Nucleus accumbens (tissue), 56 donors: Measurements from ENCODE around the gene LRRC63.

ENCODE experiments used
- DNase-seq, 56 donors: peaks; one replicate each; lab custom pipeline; 2025; lab: John Stamatoyannopoulos, UW

LRRC63 gene

DNA sequence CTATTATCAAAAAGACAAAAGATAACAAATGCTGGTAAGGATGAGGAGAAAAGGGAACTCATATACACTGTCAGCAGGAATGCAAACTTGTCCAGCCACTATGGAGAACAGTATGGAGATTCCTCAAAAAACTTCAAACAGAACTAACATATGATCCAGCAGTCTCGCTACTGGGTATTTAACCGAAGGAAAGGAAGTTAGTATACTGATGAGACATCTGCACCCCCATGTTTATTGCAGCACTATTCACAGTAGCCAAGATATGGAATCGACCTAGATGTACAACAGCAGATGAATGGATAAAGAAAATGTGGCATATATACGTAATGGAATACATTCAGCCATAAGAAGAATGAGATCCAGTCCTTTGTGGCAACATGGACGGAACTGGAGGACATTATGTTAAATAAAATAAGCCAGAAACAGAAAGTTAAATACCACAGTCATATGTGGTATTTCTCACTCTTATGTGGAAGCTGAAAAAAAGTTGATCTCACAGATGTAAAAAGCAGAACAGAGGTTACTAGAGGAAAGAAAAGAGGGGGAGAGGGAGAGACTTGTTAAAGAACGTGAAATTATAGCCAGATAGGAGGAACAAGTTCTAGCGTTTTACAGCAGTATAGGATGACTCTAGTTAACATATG, 92.1 kb downstream of the LRRC63 start:
- DNase-seq = no peak

DNA sequence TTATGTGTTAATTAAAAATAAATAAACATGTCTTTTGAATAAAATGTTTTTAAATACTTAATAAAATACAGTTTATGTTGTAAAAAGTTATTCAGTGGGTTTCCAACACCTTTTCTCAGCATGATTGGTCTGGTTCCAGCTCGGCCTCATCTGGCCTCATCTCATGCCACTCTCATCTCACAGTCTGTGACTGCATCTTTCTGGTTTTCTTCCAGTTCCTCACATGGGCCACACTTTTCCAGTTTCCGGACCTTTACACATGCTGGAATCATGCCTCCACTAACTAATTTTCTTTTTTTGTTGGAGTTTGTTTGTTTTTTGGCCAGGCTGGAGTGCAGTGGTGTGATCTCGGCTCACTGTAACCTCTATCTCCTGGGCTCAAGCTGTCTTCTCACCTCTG, 92.8 kb downstream of the LRRC63 start:
- no peak for DNase-seq

DNA sequence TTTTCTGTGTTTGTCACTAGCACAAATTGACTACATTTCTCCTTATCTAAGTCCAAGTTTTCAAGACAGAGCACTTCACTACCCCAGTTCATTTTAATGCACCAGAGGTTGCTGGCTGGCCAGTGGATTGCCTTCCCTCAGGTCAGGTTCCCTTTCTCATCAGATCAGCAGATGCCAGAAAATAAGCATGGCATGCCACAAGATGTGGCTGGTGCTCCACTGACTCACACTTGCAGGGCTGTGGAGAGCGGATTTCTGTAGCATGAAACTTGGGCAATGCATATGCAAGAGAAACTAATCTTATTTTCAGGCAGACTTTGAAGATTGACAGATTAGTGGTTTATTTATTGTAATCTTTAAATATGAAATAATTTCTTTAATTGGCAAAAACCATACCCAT, 95.8 kb downstream of the LRRC63 start:
- no peak for DNase-seq

DNA sequence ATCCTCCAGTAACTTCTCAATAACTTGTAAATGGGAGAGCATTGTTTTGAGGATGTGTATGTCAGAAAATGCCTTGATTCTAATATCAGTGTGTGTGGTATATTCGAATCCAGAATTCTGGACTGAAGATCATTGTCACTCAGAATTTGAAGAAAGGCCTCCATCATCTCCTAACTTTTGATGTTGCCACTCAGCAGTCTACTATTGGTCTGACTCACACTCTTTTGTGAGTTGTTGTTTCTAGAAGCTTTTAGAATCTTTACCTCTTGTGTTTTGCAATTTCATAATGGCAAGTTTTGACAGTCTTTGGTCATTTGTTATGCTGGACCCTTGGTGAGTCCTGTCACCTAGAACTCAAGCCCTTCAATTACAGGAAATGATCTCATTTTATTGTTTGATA, 98.3 kb downstream of the LRRC63 start:
- no peak for DNase-seq

DNA sequence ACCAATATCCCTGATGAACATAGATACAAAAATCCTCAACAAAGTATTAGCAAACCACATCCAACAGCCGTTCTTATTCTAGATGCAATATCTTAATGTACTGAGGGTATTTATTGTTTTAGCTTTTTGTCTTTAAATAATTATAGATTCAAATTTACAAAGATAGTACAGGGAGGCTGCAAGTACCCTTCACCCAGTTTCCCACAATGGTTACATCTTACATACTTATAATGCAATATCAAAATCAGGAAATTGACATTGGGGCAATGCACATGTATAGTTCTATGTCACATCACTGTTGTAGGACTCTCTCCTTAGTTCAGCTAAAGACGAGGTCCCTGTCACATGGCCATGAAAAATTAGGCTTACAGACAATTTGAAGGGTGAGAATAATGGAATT, 99.5 kb downstream of the LRRC63 start:
- DNase-seq = no peak

DNA sequence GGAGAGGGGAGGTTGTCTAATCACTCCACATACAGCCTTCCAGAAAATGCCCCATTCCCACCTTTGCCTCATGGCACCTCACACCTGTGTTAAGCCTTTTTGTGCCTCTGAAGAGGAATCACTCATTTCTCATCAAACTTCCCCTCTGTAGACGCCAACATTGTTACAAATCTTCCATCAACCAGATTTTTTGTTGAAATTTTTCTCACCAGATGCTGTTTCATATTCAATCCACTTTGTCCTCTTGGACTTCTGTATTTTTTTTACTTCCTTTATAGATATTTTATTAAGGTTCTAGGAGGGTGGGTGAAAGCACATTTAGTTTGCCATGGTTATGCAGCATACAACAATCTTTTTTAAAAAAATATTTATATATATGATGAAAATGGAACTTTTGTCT, 101.3 kb downstream of the LRRC63 start:
- no peak for DNase-seq

DNA sequence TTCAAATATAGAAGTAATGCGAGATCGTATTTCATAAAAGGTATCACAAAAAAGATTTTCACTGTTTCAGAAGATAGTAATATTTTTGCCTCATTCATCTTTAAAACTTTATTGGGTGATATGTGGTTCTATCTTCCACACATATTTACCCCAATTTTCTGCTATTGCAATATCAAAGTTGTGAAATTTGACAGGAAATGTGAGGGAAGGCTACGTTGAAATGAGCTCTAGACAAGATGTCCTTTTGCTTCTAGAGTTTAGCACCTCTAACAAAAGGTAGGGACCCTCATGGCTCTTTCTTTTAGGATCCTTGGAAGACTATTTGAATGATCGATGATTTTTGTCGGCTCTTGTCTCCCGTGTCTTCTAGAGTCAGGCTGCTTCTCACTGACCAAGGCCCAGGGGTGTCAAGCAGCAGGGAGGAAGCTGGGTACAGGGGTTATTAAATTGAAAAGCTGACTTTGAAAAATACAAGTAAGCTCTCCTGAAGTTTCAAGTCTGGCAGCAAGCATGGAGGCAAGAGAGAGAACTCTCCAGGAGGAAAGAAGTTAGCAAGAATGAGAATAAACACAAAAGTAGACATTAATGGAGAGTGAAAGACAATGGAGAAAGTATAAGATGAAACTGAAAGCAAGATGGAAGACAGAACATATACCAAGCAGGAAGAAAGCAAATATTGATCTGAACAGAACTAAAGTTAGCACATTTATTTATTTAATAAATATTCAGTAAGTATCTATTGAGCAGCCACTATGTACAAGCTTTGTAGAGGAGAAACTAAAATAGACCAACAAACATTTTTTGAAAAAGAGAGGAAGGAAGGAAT, 101.9 kb downstream of the LRRC63 start:
- DNase-seq = no peak

DNA sequence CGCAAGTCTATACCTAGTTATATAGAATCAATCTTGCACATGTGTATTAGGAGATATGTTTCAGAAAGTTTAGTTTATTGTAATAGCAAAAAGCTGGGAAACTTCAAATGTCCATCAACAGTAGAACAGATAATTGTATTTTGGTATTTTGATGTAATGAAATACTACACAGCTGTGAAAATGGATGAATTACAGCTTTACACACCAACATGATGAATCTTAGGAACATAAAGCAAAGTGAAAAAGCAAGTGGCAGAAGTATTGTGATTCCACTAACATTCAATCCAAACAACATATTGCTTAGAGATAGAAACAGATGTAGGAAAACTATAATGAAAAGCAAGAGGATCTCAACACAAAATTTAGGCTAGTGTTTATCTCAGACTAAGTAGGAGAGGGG, 102.9 kb downstream of the LRRC63 start:
- no peak for DNase-seq

DNA sequence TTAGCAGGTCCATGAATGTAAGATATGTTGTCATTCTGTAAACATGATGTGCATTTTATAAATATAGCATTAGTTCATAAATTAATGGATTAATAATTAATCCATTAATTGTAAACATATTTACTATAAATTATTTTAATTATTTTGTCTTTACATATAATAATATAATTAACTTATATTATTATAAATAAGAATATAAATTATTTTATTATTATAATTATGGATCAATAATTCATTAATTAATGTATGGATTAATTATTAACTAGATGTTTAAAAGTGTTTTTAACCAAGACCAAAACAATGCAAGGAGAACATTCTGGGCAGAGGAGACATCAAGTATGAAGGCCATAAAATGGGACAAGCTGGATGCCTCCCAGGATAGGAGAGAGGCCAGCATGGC, 103.3 kb downstream of the LRRC63 start:
- no peak for DNase-seq

DNA sequence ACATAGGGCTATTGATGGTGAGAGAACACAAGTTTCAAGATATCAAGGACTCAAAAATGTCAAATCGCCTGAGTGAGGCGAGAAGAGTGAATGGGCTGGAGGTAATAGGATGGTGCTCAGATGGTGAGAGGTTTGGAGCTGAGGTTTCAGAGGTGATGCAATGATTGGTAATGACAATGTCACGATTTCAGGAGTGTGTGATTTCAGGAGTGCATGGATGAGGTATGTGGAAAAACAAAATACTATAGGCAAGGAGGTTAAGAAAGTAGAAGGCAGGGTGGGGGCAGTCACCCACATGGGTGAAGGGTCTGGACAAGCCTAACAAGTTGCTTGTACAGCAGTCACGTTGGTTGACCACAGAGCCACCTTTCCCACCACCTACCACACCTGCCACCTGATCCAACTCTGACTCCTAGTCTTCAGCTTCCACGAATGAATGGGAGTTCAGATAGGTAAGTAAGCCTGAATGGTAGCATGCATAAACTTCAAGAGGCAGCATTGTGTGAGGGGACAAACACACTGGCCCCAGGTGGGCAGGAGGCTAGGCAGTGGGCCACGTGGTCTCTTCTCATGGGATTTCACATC, 103.9 kb downstream of the LRRC63 start:
- no peak for DNase-seq

DNA sequence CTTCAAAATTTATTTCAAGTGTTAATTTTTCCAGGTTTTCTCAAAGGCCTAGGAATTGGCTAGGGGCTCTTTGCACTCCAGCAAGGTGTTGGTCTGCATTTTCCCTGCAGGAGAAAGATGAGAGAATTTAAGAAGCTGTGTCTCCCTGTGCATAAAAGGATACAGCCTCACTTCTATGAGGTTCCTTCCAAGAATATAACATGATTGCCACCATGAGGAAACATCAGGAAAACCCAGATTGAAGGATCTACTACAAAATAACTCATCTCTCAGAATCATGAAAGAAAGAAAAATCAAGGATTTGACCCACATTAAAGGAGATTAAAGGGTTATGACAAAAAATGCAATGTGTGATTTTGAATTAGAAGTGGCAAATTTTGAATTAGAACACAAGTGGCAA, 105.4 kb downstream of the LRRC63 start:
- no peak for DNase-seq

DNA sequence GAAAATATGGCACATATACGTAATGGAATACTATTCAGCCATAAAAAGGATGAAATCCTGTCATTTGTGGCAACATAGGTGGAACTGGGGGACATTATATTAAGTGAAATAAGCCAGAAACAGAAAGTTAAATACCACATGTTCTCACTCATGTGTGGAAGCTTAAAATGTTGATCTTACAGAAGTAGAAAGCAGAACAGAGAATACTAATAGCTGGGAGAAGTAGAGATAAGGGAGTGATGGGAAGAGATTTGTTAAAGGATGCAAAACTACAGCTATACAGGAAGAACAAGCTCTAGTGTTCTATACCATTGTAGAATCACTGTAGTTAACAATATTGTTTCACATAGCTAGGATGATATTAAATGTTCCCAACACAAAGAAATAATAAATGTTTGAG, 107.3 kb downstream of the LRRC63 start:
- DNase-seq = no peak

DNA sequence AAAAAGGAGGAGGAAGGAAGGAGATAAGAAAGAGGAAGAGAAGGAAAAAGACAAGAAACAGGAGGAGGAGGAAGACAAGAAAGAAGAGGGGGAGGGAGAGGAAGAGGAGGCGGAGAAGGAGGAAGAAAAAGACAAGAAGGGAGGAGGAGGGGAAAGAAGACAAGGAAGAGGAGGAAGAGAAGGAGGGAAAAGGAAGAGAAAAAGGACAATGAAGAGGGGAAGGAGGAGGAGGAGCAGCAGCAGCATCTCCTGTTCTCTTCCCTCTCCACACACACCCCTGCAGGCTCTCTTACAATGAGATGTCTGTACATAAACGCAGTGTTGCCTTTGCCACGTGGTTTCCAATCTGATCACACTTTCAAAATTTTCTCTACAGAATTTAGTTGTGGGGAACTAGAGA, 108.7 kb downstream of the LRRC63 start:
- no peak for DNase-seq

DNA sequence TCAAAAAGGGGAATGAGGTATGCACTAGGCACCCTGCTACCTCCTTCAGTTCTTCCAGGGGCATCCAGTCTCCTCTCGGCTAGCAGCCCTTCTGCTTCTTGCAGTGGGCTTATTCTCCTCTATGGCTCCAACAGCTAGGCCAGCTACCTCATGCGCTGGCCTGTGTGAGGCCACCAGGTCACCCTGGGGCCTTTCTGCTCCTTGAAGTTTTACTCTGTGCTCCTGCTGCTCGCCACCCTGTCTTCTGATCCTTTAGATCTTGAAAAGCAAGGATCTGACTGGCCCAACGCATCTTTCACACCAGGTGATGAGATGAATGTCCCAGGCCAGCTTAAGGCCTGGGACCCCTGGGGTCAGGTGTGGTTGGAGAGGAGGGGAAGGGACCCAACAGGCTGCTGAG, 109.1 kb downstream of the LRRC63 start:
- DNase-seq = no peak

DNA sequence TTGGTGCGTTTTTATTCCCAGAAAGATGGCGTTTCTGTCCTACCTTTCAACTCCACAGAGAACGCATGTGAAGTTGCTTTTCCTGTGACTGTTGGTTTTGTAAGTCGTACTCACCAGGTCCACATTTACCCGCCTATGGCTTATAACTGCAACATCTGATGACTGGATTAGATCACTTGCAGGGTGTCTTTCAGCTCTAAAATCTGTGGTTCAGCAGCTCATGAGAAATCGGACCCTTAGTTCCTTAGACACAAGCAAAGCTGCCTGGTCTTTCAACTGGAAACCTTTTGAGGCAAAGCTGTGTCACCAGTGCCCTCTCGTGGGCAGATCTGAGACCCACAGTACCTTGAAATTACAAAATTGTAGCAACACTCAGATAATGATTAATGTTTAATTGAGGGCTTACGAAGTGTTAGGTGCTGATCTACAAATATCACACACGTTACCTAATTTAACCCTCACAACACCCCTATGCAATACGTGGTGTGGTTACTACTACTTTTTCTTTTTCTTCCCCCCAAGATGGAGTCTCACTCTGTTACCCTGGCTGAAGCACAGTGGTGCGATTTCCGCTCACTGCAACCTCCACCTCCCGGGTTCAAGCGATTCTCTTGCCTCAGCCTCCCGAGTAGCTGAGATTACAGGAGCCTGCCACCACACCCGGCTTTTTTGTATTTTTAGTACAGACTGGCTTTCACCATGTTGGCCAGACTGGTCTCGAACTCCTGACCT, 109.9 kb downstream of the LRRC63 start:
- DNase-seq = peak in 32 of 56 donors; percentile 2 to 63 (median 25)

DNA sequence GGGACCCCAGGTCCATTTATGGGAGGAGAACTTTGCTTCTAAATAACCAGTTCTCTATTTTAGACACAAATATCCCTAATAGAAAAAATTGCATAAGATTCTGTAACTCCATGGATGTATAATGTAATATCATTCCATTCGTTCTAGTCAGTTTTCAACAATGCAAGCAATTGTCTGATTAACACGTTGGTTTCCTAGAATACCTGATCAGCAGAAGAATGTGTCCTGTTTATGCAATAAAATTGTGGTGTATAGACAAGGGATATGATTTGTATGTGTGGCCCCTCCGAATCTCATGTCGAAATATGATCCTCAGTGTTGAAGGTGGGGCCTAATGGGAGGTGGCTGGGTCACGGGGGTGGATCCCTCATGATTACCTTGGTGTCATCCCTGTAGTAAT, 113.2 kb downstream of the LRRC63 start:
- DNase-seq = no peak
